Activated naive CD4-positive, alpha-beta T cell treated with anti-CD3 and anti-CD28 coated beads, Interleukin-2, amount 50 U/mL, for 24 hours (primary cell): ENCODE data around the gene EEF1G.

Experiments
- H3K27ac Mint-ChIP-seq: one replicate; pipeline ENCODE4 v1.8.0; 2021; ENCODE audit warnings: mild to moderate bottlenecking, mixed read lengths
- H3K27me3 Mint-ChIP-seq: one replicate; pipeline ENCODE4 v1.8.0; 2021; ENCODE audit warnings: mixed read lengths
- H3K36me3 Mint-ChIP-seq: one replicate; pipeline ENCODE4 v1.8.0; 2021; ENCODE audit warnings: mixed read lengths
- H3K4me1 Mint-ChIP-seq: one replicate; pipeline ENCODE4 v1.8.0; 2021; ENCODE audit warnings: mixed read lengths
- H3K4me3 Mint-ChIP-seq: one replicate; pipeline ENCODE4 v1.8.0; 2021; ENCODE audit warnings: mild to moderate bottlenecking, mixed read lengths
- H3K9me3 Mint-ChIP-seq: one replicate; pipeline ENCODE4 v1.8.0; 2021; ENCODE audit warnings: mixed read lengths

Gene EEF1G

GRCh38 chr11:62512961-62513360 is 60.7 kb downstream of the EEF1G start:
- H3K9me3 Mint-ChIP-seq = no peaks in the 10 kb centered on the region
- no peak overlapping the region for H3K27ac Mint-ChIP-seq
- H3K36me3 Mint-ChIP-seq = peaks cover 3% of the 10 kb centered on the region
- no peak overlapping the region for H3K4me3 Mint-ChIP-seq
- no peaks in the 10 kb centered on the region for H3K4me1 Mint-ChIP-seq
- no peaks in the 10 kb centered on the region for H3K27me3 Mint-ChIP-seq
